Heart right ventricle (tissue), 16 donors: Measurements from ENCODE around the gene ARL16. TPM values are rescaled to one million over a fixed set of nuclear protein-coding genes. Genes with fewer than 3 reads are reported as not detected.
A peak's percentile ranks its signal among the peaks of the same experiment; 100 is the strongest.

Experiments
- ATAC-seq, 8 donors: fragments of 200-7000 bp; cut with Tn5 transposase; one replicate each; pipeline ENCODE4 v1.9.1; 2020; ENCODE audit warnings: mild to moderate bottlenecking in 8 of 8, moderate library complexity in 8 of 8, moderate number of reproducible peaks in 1 of 8
- DNase-seq, 2 donors: peaks; one replicate each; pipeline ENCODE4 v3.0.0-alpha.2; 2020
- H3K27ac ChIP-seq, 10 donors: fragments of 200-600 bp; sonication (generic) in 2 of 10; one replicate each; pipeline versions ENCODE4 v1.5.0 to v1.8.0; 2020 to 2022; ENCODE audit warnings: mild to moderate bottlenecking in 3 of 10
- H3K27me3 ChIP-seq, 7 donors: fragments of 200-600 bp; one replicate each; pipeline ENCODE4 v1.8.0; 2021 to 2022; ENCODE audit warnings: mild to moderate bottlenecking in 2 of 7
- H3K36me3 ChIP-seq, 9 donors: fragments of 200-600 bp; sonication (generic) in 1 of 9; one replicate each; pipeline versions ENCODE4 v1.5.0 to v1.8.0; 2020 to 2022; ENCODE audit warnings: mild to moderate bottlenecking in 2 of 9
- H3K4me1 ChIP-seq, 9 donors: fragments of 200-600 bp; sonication (generic) in 1 of 9; one replicate each; pipeline versions ENCODE4 v1.5.0 to v1.8.0; 2020 to 2022; ENCODE audit warnings: mild to moderate bottlenecking in 4 of 9
- H3K4me3 ChIP-seq, 10 donors: fragments of 200-600 bp; sonication (generic) in 2 of 10; one replicate each; pipeline versions ENCODE4 v1.5.0 to v1.8.0; 2020 to 2022; ENCODE audit warnings: mild to moderate bottlenecking in 7 of 10, moderate library complexity in 2 of 10
- H3K9me3 ChIP-seq, 11 donors: fragments of 200-600 bp in 10 of 11; sonication (generic) in 2 of 11; one replicate each; pipeline versions ENCODE4 v1.5.0 to v1.8.0; 2013 to 2022; ENCODE audit warnings: mild to moderate bottlenecking in 2 of 11, control low read depth in 1 of 11, moderate library complexity in 1 of 11
- CTCF ChIP-seq, 9 donors: fragments of 200-600 bp; sonication (generic) in 2 of 9; IDR thresholded peaks; one replicate each; pipeline versions ENCODE4 v1.5.0 to v1.8.0; 2021 to 2022; ENCODE audit warnings: antibody characterized with exemption in 9 of 9, mild to moderate bottlenecking in 5 of 9, moderate library complexity in 1 of 9
- WGBS, 2 donors: extraction: QIAGEN DNeasy Blood & Tissue Kit; methylation state at CpG; one replicate each; pipeline ENCODE4 v1.1.7; 2013; ENCODE audit warnings: inconsistent platforms in 1 of 2; 5-methylcytosine and 5-hydroxymethylcytosine counted together
- intact Hi-C, 10 donors: fragments of 100-400 bp; cut with DNase I; formaldehyde crosslinking; loops; one replicate each; pipeline versions ENCODE4 v1.11.1 to v1.14.2; 2022
- polyA plus RNA-seq, 2 donors: library from polyadenylated mRNA; stranded (reverse); fragments of 200-250 nt; gene quantifications; one replicate each; pipeline ENCODE4 v1.2.3, GENCODE V29; 2013
- total RNA-seq, 10 donors: library from RNA; stranded (reverse); fragmentation: NEBNext Ultra II Directional in 3 of 10; extraction: Animal tissue kit (Norgen Biotek cat#: 25700) in 3 of 10; gene quantifications; one replicate each; pipeline versions ENCODE4 v1.2.1 to v1.2.4, GENCODE V29; 2021 to 2023
- donor health status: Arrhythmogenic right ventricular cardiomyopathy.
- donor health status: ischemic (EF 13 %, LVEDD 7.1; RV severe dilation, severe dysfunction).
- donor health status: healthy with polysubstance abuse.
- donor health status: DM: no; HTN: yes; CAD: no.
- donor health status: DM: no; HTN: no; CAD: no.
- donor health status: ischemic (EF 25% LVEDD 6.9; RV normal size, moderate dysfunction).
- donor health status: ischemic (EF 25% LVEDD 5.7; RV mildly dilated, moderate dysfunction).
- donor health status: healthy.
- donor health status: DM: yes; HTN: yes; CAD: no.
- donor health status: Ischemic cardiomyopathy.
- donor health status: ischemic (EF 35%, LVEDD 5.7; RV mildly dilated, moderate dysfunction).
- donor health status: nonischemic (EF 11% LVEDD 7.7; RV severe dilation, severe dysfunction).
- donor health status: DM: yes; HTN: yes; CAD: no.
- donor health status: PGD.
- donor health status: ischemic (EF 29% LVEDD 5.4; RV normal size, mild dysfunction).
- donor health status: nonischemic (EF 23%, LVEDD 6.1; RV moderate dilation, normal function).

The ARL16 gene
- total and polyA plus RNA-seq, 12 donors, result 11.1 to 41.2 (median 16.7) TPM

DNA sequence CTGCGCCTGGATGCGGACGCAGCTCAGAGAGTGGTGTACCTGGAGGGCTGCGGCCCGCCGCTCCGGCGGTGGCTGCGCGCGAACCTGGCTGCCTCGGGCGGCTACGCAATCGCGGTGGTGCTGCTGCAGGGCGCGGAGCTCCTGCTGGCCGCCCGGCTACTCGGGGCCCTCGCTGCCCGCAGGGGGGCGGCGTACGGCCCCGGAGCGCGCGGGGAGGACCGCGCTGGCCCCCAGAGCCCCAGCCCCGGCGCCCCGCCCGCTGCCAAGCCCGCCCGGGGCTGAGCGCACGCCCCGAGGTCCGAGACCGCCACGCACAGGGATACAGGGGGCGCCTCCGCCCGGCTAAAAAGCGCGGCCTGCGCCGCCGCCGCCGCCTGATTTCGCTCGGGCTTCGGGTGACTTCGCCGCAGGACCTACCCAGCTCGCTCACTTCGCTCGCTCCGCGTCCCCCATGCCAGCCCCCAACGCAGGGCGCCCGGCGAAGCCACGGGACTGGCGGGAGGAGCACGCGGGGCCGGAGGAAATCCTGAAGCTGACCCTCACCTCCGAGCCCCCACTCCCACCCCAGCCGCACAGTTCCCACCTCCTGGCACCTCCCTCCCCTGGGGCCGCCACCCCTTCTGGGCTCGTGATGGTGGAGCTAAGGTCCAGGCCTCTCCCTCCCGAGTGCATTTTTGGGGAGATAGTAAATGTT lies 35.4 kb downstream of the ARL16 start:
- Histone ChIP-seq H3K4me1 (peaks cover 0 to 3% (median 0%) of the 10 kb centered on the region in 9 donors), H3K27me3 (peaks cover 0 to 54% (median 49%) of the 10 kb centered on the region in 7 donors), H3K36me3 (no peaks in the 10 kb centered on the region), H3K4me3 (no peak overlapping the region), H3K9me3 (peaks cover 0 to 5% (median 0%) of the 10 kb centered on the region in 11 donors), H3K27ac (no peak overlapping the region)
- ATAC-seq (no peak), DNase-seq (no peak)
- TF ChIP-seq CTCF (IDR thresholded peaks at IDR 0.05), result no peak
- intact Hi-C loops, result no loop called here
- 4 to 5% methylated on average over 59 to 77 of the region's 78 CpGs for WGBS, 2 donors

DNA sequence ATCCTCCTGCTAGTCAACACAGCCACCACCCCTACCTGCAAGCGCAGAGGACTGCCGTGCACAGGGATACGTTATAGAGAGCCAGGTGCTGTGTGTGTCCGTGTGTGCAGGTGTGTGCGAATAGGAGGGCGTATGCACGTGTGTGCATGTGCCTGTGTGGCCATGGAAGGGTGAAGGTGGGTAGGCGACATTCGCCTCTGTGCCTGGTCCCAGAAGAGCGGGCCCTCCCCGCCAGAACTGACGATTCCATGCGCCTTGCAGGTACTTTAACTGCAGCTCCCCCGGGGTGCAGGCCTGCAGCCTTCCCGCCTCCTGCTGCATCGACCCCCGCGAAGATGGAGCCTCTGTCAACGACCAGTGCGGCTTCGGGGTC lies 36.0 kb downstream of the ARL16 start:
- H3K4me3 ChIP-seq, result no peak overlapping the region
- ATAC-seq (no peak), DNase-seq (no peak)
- no peak for TF ChIP-seq CTCF (IDR thresholded peaks at IDR 0.05)
- peaks cover 0 to 50% (median 47%) of the 10 kb centered on the region in 7 donors for H3K27me3 ChIP-seq
- 22 to 29% methylated on average over 19 to 21 of the region's 21 CpGs for WGBS, 2 donors
- no peak overlapping the region for H3K27ac ChIP-seq
- H3K9me3 ChIP-seq, result peaks cover 0 to 5% (median 0%) of the 10 kb centered on the region in 11 donors
- no peaks in the 10 kb centered on the region for H3K36me3 ChIP-seq
- intact Hi-C loops, result no loop called here
- peaks cover 0 to 3% (median 0%) of the 10 kb centered on the region in 9 donors for H3K4me1 ChIP-seq

GRCh38 chr17:81646869-81647600 lies 36.6 kb downstream of the ARL16 start:
- ATAC-seq (no peak), DNase-seq (no peak)
- Histone ChIP-seq H3K27me3 (peaks cover 0 to 49% (median 47%) of the 10 kb centered on the region in 7 donors), H3K9me3 (peaks cover 0 to 5% (median 0%) of the 10 kb centered on the region in 11 donors), H3K4me3 (no peak overlapping the region), H3K27ac (no peak overlapping the region), H3K36me3 (no peaks in the 10 kb centered on the region), H3K4me1 (peaks cover 0 to 3% (median 0%) of the 10 kb centered on the region in 9 donors)
- 65 to 68% methylated on average over 12 of the region's 12 CpGs for WGBS, 2 donors
- intact Hi-C loops, result no loop called here
- TF ChIP-seq CTCF (IDR thresholded peaks at IDR 0.05), result no peak

DNA sequence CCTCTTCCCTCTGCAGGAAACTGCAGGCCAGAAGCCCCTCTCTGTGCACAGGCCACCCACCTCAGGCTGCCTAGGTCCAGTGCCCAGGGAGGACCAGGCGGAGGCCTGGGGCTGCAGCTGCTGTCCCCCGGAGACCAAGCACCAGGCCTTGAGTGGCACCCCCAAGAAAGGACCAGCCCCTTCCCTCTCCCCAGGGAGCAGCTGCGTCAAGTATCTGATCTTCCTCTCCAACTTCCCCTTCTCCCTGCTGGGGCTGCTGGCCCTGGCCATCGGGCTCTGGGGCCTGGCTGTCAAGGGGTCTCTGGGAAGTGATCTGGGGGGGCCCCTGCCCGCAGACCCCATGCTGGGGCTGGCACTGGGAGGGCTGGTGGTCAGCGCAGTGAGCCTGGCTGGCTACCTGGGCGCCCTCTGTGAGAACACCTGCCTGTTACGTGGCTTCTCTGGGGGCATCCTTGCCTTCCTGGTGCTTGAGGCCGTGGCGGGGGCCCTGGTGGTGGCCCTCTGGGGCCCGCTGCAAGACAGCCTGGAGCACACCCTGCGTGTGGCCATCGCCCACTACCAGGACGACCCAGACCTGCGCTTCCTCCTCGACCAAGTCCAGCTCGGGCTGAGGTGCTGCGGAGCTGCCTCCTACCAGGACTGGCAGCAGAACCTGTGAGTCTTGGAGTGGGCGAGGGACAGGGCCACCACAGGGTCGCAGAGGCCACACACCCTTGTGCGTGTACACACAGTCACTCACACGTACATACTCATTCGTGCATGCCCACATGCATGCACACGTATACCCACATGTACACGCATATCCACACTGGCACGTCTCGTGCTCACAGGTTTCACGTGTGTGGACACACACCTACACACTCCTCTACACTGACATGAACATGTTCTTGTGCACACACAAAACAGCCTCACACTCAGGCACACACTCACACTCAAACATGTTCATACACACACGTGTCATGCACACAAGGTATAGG lies 38.3 kb downstream of the ARL16 start:
- H3K4me1 ChIP-seq, result peaks cover 0 to 3% (median 0%) of the 10 kb centered on the region in 9 donors
- no peak overlapping the region for H3K27ac ChIP-seq
- H3K9me3 ChIP-seq, result peaks cover 0 to 5% (median 0%) of the 10 kb centered on the region in 11 donors
- peak in 3 of 8 donors; percentile 6 to 20 (median 20) for ATAC-seq
- TF ChIP-seq CTCF (IDR thresholded peaks at IDR 0.05), result no peak
- H3K4me3 ChIP-seq, result no peak overlapping the region
- 86% methylated on average over 29 of the region's 29 CpGs for WGBS, 2 donors
- H3K27me3 ChIP-seq, result peaks cover 0 to 37% (median 33%) of the 10 kb centered on the region in 7 donors
- DNase-seq, result no peak
- H3K36me3 ChIP-seq, result no peaks in the 10 kb centered on the region
- intact Hi-C loops, result no loop called here
